Calu3 (cell line): Measurements from ENCODE around the gene TWF2. TPM values are rescaled to one million over a fixed set of nuclear protein-coding genes. Genes with fewer than 3 reads are reported as not detected.

Experiments used
- BruUV-seq: library from RNA; stranded (reverse); fragments of 400-500 nt; replicated peaks from 2 replicates; lab custom pipeline; 2021; lab: Mats Ljungman, UMichigan
- CTCF ChIA-PET: fragments of 300-600 bp; sonication (Branson Sonifier 250); formaldehyde crosslinking; loops from one replicate; lab custom pipeline; 2022; ENCODE audit warnings: antibody characterized with exemption; lab: Charles Lee
- DNase-seq: peaks from one replicate; pipeline ENCODE4 v3.0.0; 2022
- H3K27ac Mint-ChIP-seq: one replicate; pipeline ENCODE4 v1.8.0; 2022; ENCODE audit warnings: mixed read lengths; ENCODE audit not compliant: unreplicated experiment
- H3K27me3 Mint-ChIP-seq: one replicate; pipeline ENCODE4 v1.8.0; 2022; ENCODE audit warnings: mixed read lengths; ENCODE audit not compliant: unreplicated experiment
- H3K36me3 Mint-ChIP-seq: one replicate; pipeline ENCODE4 v1.8.0; 2022; ENCODE audit warnings: mild to moderate bottlenecking, moderate library complexity, mixed read lengths; ENCODE audit not compliant: insufficient read depth, unreplicated experiment
- H3K4me1 Mint-ChIP-seq: one replicate; pipeline ENCODE4 v1.8.0; 2022; ENCODE audit warnings: mild to moderate bottlenecking, low read depth, mixed read lengths; ENCODE audit not compliant: unreplicated experiment
- H3K4me3 Mint-ChIP-seq: one replicate; pipeline ENCODE4 v1.8.0; 2022; ENCODE audit warnings: mild to moderate bottlenecking, low read depth, moderate library complexity, mixed read lengths; ENCODE audit not compliant: unreplicated experiment
- H3K9me3 Mint-ChIP-seq: one replicate; pipeline ENCODE4 v1.8.0; 2022; ENCODE audit warnings: low read depth, mixed read lengths; ENCODE audit not compliant: unreplicated experiment
- CTCF ChIP-seq: fragments of 200-600 bp; IDR thresholded peaks from one replicate; pipeline ENCODE4 v1.8.0; 2022; ENCODE audit warnings: antibody characterized with exemption; ENCODE audit not compliant: unreplicated experiment
- intact Hi-C: fragments of 100-400 bp; cut with micrococcal nuclease; formaldehyde crosslinking; loops from one replicate; pipeline ENCODE4 v1.10.0; 2022; ENCODE audit not compliant: unreplicated experiment
- total RNA-seq: library from RNA; stranded (reverse); gene quantifications from 2 replicates; pipeline ENCODE4 v1.2.3, GENCODE V29; 2022

TWF2 gene
- total RNA-seq, 1 experiment from 2014 or later = 49.1 TPM

DNA sequence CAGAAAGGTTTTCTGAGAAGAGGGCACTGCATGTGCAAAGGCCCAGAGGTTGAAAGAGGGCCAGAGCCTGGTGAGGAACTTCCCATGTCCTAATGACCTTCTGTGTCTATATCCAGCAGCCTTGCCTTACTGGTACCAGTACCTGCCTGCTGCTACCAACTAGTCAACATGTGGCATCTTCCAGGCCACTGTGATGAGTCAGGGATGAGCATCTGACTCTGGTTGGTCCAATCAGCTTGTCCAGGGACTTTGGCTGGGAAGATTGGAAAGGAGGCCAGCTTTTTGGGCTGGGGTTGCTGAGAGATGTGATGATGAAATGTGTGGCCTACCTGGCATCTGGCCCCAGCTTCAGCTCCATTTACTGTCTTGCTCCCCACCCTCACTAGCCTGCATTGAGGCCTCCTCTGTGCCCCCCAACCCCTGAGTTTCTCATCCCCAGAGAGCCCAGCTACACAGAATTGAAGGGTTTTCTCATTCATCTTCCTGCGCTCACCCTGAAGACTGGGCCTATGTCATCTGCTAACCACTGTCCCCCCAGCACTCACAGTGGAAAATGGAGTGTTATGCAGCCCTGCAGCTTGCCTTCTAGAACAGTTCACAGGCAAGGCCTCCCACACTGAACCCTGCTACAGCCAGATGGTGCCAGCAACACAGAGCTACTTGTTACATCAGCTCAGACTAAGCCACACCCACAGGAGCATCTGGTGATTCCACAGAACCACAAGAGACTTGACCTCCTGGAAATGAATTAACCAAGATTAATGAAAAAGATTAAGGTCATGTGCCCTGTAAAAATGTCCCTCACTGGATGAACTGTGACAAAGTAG is 1.3 kb upstream of the TWF2 start:
- Mint-ChIP-seq H3K9me3 (no peaks in the 10 kb centered on the region), H3K4me1 (peaks cover 22% of the 10 kb centered on the region)

DNA sequence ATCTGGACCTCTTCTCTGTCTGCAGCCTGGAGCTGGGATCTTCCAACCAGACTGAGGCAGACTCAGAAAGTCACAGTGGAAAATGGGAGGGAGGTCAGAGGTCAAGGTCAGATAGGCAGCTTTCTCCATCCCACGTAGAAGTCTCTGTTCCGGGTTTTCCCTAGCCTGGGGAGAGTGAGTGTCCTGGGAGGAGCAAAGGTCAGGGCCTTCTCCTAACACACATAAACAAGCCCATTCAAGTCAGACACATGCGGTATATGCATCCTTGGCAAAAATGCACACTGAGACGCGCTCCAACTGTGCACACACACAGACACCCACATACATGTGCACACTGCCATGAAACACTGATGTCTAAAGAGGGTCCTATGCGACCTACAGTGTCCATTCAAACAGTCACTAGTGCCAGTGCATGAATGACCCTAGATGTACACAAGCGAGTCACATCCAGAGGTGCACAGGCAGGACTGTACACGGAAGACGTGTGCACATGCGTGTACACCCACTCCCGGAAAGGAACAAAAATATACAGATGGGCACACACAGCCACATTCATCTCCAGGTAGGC is 681 bp downstream of the TWF2 start:
- intact Hi-C loops = loop anchor here (5.0 kb wide), 1 partner anchor 39 kb away; the partner anchor contains the start of gene WDR82
- CTCF ChIA-PET = interaction anchor here (1.1 to 2.0 kb wide), 3 partner anchors 10 to 101 kb away, joined by 3 to 9 read pairs (median 7); no protein-coding TSS in a partner anchor
- BruUV-seq = TSS peak; percentile 75

More for the DNA sequence above, 1.3 kb upstream of the TWF2 start:
- Mint-ChIP-seq H3K27me3 (no peaks in the 10 kb centered on the region), H3K36me3 (peaks cover 48% of the 10 kb centered on the region), H3K27ac (peak overlapping the region; percentile 89), H3K4me3 (peak overlapping the region; percentile 87)
- BruUV-seq = no TSS peak
- TF ChIP-seq CTCF = no peak
- CTCF ChIA-PET = interaction anchor here (0.5 to 1.2 kb wide), 5 partner anchors 8 to 99 kb away, joined by 4 to 6 read pairs (median 4); no protein-coding TSS in a partner anchor
- intact Hi-C loops = no loop called here
- peak; percentile 42 for DNase-seq

GRCh38 chr3:52237657-52238172 is 1.2 kb downstream of the TWF2 start:
- H3K27ac Mint-ChIP-seq = peak overlapping the region; percentile 86
- H3K27me3 Mint-ChIP-seq = no peaks in the 10 kb centered on the region
- TF ChIP-seq CTCF = no peak
- no peaks in the 10 kb centered on the region for H3K9me3 Mint-ChIP-seq
- peak; percentile 75 for DNase-seq
- CTCF ChIA-PET = interaction anchor here (0.6 to 2.0 kb wide), 8 partner anchors 10 to 296 kb away, joined by 3 to 15 read pairs (median 4); partner anchors contain the start of genes RRP9 and WDR82
- H3K36me3 Mint-ChIP-seq = peaks cover 51% of the 10 kb centered on the region
- intact Hi-C loops = loop anchor here (5.0 kb wide), 1 partner anchor 40 kb away; the partner anchor contains the start of gene WDR82
- peaks cover 22% of the 10 kb centered on the region for H3K4me1 Mint-ChIP-seq
- no TSS peak for BruUV-seq
- H3K4me3 Mint-ChIP-seq = peak overlapping the region; percentile 87

More for the DNA sequence above, 681 bp downstream of the TWF2 start:
- TF ChIP-seq CTCF = no peak
- H3K27ac Mint-ChIP-seq = no peak overlapping the region
- DNase-seq = no peak
- H3K9me3 Mint-ChIP-seq = no peaks in the 10 kb centered on the region
- peaks cover 51% of the 10 kb centered on the region for H3K36me3 Mint-ChIP-seq
- H3K4me1 Mint-ChIP-seq = peaks cover 22% of the 10 kb centered on the region
- H3K27me3 Mint-ChIP-seq = no peaks in the 10 kb centered on the region
- H3K4me3 Mint-ChIP-seq = peak overlapping the region; percentile 87

- CTCF ChIA-PET = interaction anchor here (0.6 to 2.0 kb wide), 7 partner anchors 11 to 296 kb away, joined by 3 to 15 read pairs (median 4); partner anchors contain the start of genes RRP9 and WDR82
- Mint-ChIP-seq H3K9me3 (no peaks in the 10 kb centered on the region), H3K4me3 (peak overlapping the region; percentile 87), H3K36me3 (peaks cover 52% of the 10 kb centered on the region), H3K27ac (peak overlapping the region; percentile 86), H3K4me1 (peaks cover 22% of the 10 kb centered on the region), H3K27me3 (no peaks in the 10 kb centered on the region)
- BruUV-seq = no TSS peak
- no peak for TF ChIP-seq CTCF
- intact Hi-C loops = loop anchor here (5.0 kb wide), 1 partner anchor 40 kb away; the partner anchor contains the start of gene WDR82
- peak; percentile 41 for DNase-seq
These were observed 1.8 kb downstream of the TWF2 start for GRCh38 chr3:52237006-52237656.
